Mesothelial cell of epicardium (in vitro differentiated cells): ENCODE data around the gene NOTCH2. TPM values are rescaled to one million over a fixed set of nuclear protein-coding genes. Genes with fewer than 3 reads are reported as not detected.

Source experiments
- DNase-seq, 2 experiments: peaks; one replicate each; pipeline ENCODE4 v3.0.0; 2021; ENCODE audit warnings: low spot score in 2 of 2; ENCODE audit not compliant: unreplicated experiment in 2 of 2
- H3K27ac Mint-ChIP-seq: 2 replicates; pipeline ENCODE4 v1.8.0; 2021; ENCODE audit warnings: mixed read lengths
- H3K27me3 Mint-ChIP-seq: 2 replicates; pipeline ENCODE4 v1.8.0; 2021; ENCODE audit warnings: low read depth, mixed read lengths
- H3K36me3 Mint-ChIP-seq: 2 replicates; pipeline ENCODE4 v1.8.0; 2021; ENCODE audit warnings: mixed read lengths
- H3K4me1 Mint-ChIP-seq: 2 replicates; pipeline ENCODE4 v1.8.0; 2021; ENCODE audit warnings: mixed read lengths
- H3K4me3 Mint-ChIP-seq: 2 replicates; pipeline ENCODE4 v1.8.0; 2021; ENCODE audit warnings: mild to moderate bottlenecking, moderate library complexity, mixed read lengths
- H3K9me3 Mint-ChIP-seq: 2 replicates; pipeline ENCODE4 v1.8.0; 2021; ENCODE audit warnings: mixed read lengths
- total RNA-seq: library from RNA; stranded (reverse); gene quantifications from 3 replicates; pipeline ENCODE4 v1.2.1, GENCODE V29; 2021
- TF ChIP-seq, protein P1 (sequence below): fragments of 200-600 bp; sonication (generic); IDR thresholded peaks from one replicate; pipeline ENCODE4 v1.5.0; 2021; ENCODE audit warnings: antibody characterized with exemption; ENCODE audit not compliant: unreplicated experiment

Gene NOTCH2
- total RNA-seq, 1 donor from 2014 or later, result 292 TPM

DNA sequence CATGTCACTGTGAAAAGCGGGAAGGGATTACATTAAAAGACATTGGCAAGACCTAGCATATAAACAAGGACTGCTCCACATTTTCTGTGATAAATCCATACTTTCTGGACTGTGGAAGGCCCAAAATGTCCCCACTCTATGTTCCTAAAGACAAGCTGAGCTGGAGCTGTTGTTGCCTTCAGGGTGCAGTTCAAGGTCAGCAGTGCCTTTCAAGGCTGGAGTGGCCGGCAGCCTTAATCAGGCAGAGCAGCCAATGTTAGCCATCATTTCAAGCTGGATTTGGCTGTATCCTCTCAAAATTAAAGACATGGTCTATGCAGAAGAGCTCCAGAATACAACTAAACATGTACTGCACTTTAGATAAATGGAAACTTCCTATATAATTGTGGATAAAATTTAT lies 102.8 kb downstream of the NOTCH2 start:
- no peak for DNase-seq
- Mint-ChIP-seq H3K36me3 (peaks cover 68% of the 10 kb centered on the region), H3K27me3 (no peaks in the 10 kb centered on the region), H3K4me3 (no peak overlapping the region), H3K4me1 (peaks cover 9% of the 10 kb centered on the region), H3K27ac (no peak overlapping the region), H3K9me3 (no peaks in the 10 kb centered on the region)
- TF ChIP-seq, protein P1, sequence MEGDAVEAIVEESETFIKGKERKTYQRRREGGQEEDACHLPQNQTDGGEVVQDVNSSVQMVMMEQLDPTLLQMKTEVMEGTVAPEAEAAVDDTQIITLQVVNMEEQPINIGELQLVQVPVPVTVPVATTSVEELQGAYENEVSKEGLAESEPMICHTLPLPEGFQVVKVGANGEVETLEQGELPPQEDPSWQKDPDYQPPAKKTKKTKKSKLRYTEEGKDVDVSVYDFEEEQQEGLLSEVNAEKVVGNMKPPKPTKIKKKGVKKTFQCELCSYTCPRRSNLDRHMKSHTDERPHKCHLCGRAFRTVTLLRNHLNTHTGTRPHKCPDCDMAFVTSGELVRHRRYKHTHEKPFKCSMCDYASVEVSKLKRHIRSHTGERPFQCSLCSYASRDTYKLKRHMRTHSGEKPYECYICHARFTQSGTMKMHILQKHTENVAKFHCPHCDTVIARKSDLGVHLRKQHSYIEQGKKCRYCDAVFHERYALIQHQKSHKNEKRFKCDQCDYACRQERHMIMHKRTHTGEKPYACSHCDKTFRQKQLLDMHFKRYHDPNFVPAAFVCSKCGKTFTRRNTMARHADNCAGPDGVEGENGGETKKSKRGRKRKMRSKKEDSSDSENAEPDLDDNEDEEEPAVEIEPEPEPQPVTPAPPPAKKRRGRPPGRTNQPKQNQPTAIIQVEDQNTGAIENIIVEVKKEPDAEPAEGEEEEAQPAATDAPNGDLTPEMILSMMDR, result no peak

- peaks cover 10% of the 10 kb centered on the region for H3K4me1 Mint-ChIP-seq
- H3K27me3 Mint-ChIP-seq, result no peaks in the 10 kb centered on the region
- peaks cover 62% of the 10 kb centered on the region for H3K36me3 Mint-ChIP-seq
- TF ChIP-seq, protein P1, result no peak
- no peak overlapping the region for H3K4me3 Mint-ChIP-seq
- H3K9me3 Mint-ChIP-seq, result no peaks in the 10 kb centered on the region
- no peak overlapping the region for H3K27ac Mint-ChIP-seq
- DNase-seq, result no peak
Measured at GRCh38 chr1:119966020-119966419, 103.4 kb downstream of the NOTCH2 start.

GRCh38 chr1:119964673-119965363 lies 104.6 kb downstream of the NOTCH2 start:
- H3K27me3 Mint-ChIP-seq, result no peaks in the 10 kb centered on the region
- TF ChIP-seq, protein P1, result no peak
- peaks cover 13% of the 10 kb centered on the region for H3K4me1 Mint-ChIP-seq
- H3K4me3 Mint-ChIP-seq, result no peak overlapping the region
- H3K9me3 Mint-ChIP-seq, result no peaks in the 10 kb centered on the region
- DNase-seq, result no peak
- peak overlapping the region; percentile 65 for H3K27ac Mint-ChIP-seq
- peaks cover 53% of the 10 kb centered on the region for H3K36me3 Mint-ChIP-seq

DNA sequence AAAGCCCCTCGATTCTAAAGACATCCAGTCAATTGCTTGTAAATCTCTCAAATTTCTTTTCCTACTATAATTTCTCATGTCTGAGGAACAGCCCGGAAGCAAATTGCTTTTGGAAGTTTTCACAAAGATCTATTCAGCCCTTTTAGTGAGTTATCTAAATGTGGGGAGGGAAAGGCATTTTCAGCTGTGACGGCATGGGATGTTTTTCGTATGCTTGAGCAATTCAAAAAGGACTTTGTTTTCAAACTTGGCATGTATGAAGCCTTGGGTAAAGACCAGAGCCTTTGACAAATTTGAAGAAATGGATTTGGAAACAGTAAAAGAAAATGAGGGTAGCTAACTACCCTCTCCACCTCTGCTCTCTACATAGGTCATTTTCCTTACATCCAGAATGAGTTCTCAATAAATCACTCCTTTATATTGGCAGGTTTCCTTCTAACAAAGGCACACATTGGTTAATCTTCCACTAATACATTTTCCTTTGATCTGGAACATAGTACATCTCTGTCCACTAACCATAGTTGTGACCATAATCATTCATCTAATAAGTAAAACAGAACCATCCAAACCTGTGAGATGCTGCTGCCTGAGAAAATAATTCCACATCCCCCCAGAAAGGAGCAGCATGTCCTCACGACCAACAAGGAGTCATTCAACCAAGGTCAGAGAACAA lies 107.0 kb downstream of the NOTCH2 start:
- no peaks in the 10 kb centered on the region for H3K9me3 Mint-ChIP-seq
- H3K4me3 Mint-ChIP-seq, result no peak overlapping the region
- no peak overlapping the region for H3K27ac Mint-ChIP-seq

GRCh38 chr1:119960501-119960900 lies 109.0 kb downstream of the NOTCH2 start:
- TF ChIP-seq, protein P1, result no peak
- H3K4me1 Mint-ChIP-seq, result peaks cover 6% of the 10 kb centered on the region
- peaks cover 31% of the 10 kb centered on the region for H3K36me3 Mint-ChIP-seq
- H3K9me3 Mint-ChIP-seq, result no peaks in the 10 kb centered on the region
- H3K27me3 Mint-ChIP-seq, result no peaks in the 10 kb centered on the region
- H3K4me3 Mint-ChIP-seq, result no peak overlapping the region
- DNase-seq, result no peak
- H3K27ac Mint-ChIP-seq, result no peak overlapping the region

More for the DNA sequence above, 107.0 kb downstream of the NOTCH2 start:
- no peak for DNase-seq
- TF ChIP-seq, protein P1, result no peak
- Mint-ChIP-seq H3K4me1 (peaks cover 6% of the 10 kb centered on the region), H3K36me3 (peaks cover 44% of the 10 kb centered on the region), H3K27me3 (no peaks in the 10 kb centered on the region)
